ENCODE measurements around the gene NFIA. TPM values are rescaled to one million over a fixed set of nuclear protein-coding genes. Genes with fewer than 3 reads are reported as not detected.

The NFIA gene
- total RNA-seq, 1 donor from 2014 or later = 41.5 TPM

- no peak for DNase-seq
Observed at GRCh38 chr1:61223140-61223539, 140.8 kb downstream of the NFIA start.

- no peak for DNase-seq
Observed at GRCh38 chr1:61224609-61225008, 142.2 kb downstream of the NFIA start.

- no peak for DNase-seq
Observed at GRCh38 chr1:61225478-61225877, 143.1 kb downstream of the NFIA start.

GRCh38 chr1:61226791-61227567 lies 144.6 kb downstream of the NFIA start:
- no peak for DNase-seq

- DNase-seq = no peak
Observed at GRCh38 chr1:61227857-61228550, 145.6 kb downstream of the NFIA start.

- DNase-seq = no peak
Observed at GRCh38 chr1:61230523-61230922, 148.2 kb downstream of the NFIA start.

GRCh38 chr1:61231795-61232194 lies 149.4 kb downstream of the NFIA start:
- DNase-seq = no peak

GRCh38 chr1:61233121-61233660 lies 150.8 kb downstream of the NFIA start:
- no peak for DNase-seq

- DNase-seq = no peak
Observed at GRCh38 chr1:61234587-61234919, 152.2 kb downstream of the NFIA start.

GRCh38 chr1:61237147-61237546 lies 154.8 kb downstream of the NFIA start:
- DNase-seq = no peak

- no peak for DNase-seq
Observed at GRCh38 chr1:61237659-61238358, 155.4 kb downstream of the NFIA start.

GRCh38 chr1:61238359-61238665 lies 156.0 kb downstream of the NFIA start:
- DNase-seq = no peak

- no peak for DNase-seq
Observed at GRCh38 chr1:61240878-61241277, 158.5 kb downstream of the NFIA start.

- peak; percentile 34 for DNase-seq
Observed at GRCh38 chr1:61241411-61241838, 159.1 kb downstream of the NFIA start.

- no peak for DNase-seq
Observed at GRCh38 chr1:61241973-61242381, 159.6 kb downstream of the NFIA start.

- no peak for DNase-seq
Observed at GRCh38 chr1:61244114-61244513, 161.8 kb downstream of the NFIA start.

GRCh38 chr1:61245696-61246400 lies 163.5 kb downstream of the NFIA start:
- DNase-seq = no peak

GRCh38 chr1:61247051-61247825 lies 164.9 kb downstream of the NFIA start:
- DNase-seq = no peak

- no peak for DNase-seq
Observed at GRCh38 chr1:61247881-61248752, 165.8 kb downstream of the NFIA start.

GRCh38 chr1:61250933-61251332 lies 168.6 kb downstream of the NFIA start:
- DNase-seq = no peak

Data from occipital lobe (tissue), 2 donors.